ENCODE data around the gene WASL.

DNA sequence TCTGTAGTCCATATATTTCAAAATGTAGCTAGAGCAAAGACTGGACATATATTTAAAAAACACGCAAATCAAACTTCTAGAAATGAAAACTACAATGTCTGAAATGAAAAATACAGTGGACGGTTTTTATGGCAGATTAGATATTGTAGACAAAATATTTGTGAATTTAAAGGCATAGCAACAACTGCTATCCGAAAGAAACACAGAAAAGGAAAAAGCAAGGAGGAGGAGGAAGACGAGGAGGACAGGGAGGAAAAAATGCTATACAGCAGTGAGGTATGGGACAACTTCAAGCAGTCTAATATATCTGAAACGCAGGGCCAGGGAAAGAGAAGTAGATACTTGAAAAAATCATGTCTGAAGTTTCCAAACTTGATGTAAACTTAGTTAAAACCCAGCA, 13.3 kb downstream of the WASL start:
- TF ChIP-seq, protein P1, sequence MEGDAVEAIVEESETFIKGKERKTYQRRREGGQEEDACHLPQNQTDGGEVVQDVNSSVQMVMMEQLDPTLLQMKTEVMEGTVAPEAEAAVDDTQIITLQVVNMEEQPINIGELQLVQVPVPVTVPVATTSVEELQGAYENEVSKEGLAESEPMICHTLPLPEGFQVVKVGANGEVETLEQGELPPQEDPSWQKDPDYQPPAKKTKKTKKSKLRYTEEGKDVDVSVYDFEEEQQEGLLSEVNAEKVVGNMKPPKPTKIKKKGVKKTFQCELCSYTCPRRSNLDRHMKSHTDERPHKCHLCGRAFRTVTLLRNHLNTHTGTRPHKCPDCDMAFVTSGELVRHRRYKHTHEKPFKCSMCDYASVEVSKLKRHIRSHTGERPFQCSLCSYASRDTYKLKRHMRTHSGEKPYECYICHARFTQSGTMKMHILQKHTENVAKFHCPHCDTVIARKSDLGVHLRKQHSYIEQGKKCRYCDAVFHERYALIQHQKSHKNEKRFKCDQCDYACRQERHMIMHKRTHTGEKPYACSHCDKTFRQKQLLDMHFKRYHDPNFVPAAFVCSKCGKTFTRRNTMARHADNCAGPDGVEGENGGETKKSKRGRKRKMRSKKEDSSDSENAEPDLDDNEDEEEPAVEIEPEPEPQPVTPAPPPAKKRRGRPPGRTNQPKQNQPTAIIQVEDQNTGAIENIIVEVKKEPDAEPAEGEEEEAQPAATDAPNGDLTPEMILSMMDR (conservative IDR thresholded peaks at IDR 0.05; ENCODE audit: low read depth, low read length), result no peak
- no peak for TF ChIP-seq EZH2 (IDR thresholded peaks at IDR 0.05; ENCODE audit: low read length, unreplicated experiment)
